EH (cell line): Measurements from ENCODE around the gene FAM222A.

ENCODE experiments used
- DNase-seq: peaks from one replicate; pipeline ENCODE4 v3.0.0-alpha.2; 2015; ENCODE audit warnings: low read depth

FAM222A gene

DNA sequence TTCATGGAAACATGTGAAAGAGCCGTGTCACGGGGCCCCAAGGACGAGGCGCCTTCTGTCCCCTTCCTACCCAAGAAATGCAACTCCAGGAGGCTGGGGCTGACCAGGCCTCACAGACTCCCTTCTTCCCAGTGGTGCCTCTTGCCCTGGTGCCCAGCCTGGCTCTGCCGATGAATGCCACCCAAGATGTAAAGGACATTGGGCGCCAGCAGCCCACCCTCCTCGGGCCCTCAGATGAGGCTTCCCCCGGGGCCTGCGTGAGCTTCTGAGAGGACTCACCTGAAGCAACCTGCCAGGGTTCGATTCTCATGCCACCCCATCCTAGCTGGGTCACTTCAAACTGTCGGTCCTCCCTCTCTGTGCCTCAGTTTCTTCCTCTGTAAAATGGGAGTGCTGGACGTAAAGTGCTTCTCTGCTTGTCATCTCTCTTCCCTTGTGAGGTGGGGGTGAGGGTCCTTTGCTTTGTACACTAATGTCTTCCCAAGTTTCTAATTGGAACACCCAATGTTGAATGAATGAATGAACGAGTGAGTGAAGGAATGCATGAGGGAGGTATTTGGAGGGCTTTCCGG lies 10.8 kb downstream of the FAM222A start:
- DNase-seq: no peak

DNA sequence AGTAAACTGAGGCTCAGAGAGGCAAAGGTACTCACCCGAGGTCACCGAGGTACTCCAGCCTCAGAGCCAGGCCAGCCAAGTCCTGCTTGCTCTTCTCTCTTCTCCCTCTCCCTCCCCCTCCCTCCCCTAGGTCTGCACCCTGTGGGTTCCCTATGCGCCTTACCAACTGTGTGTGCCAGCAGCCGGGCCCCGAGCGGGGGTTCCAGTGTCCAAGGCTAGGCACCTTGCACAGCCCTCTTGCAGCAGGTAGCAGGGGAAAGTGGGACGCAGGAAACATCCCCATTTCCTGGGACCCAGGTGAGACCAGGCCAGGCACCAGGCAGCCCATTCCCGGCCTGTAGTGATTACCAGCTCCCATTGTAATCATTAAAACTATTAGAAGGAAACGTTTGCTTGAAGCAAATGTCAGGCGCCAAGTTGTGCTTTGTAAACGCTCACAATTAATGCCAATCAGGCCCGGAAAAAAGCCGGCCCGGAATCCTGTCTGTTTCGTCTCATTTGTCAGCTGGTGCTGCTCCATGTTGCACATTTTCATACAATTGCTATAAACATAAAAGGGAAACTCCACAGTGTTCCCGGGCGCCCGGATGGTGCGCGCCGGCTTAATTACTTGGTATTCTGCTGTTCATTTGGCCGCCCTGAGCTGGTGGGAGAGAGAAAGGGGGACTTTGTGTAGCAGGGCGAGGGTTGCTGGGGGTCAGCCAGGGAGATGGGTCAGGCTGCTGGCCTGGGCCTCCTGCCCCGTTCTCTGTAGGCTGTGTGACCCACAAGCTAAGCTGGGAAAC lies 11.9 kb downstream of the FAM222A start:
- DNase-seq: no peak

DNA sequence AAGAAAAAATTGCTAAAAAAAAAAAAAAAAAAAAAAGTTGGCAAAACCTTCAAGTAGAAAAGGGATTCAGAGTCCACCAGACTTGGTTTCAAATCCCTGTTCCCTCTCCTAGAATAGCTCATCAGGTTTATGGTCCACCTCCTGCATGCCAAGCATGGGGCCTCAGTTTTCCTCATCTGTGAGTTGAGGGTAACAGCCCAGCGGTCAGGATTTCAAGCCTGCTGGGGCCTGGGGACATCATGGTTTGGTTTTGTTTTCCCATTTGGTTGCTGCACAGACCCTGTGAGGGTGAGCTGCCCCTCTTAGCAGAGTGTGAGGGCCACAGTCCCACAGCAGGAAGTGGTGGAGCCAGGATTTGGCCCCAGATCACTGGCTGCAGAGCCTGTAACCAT lies 12.5 kb downstream of the FAM222A start:
- no peak for DNase-seq

GRCh38 chr12:109726511-109727038 lies 12.9 kb downstream of the FAM222A start:
- DNase-seq: no peak

- no peak for DNase-seq
These were observed 13.6 kb downstream of the FAM222A start for GRCh38 chr12:109727039-109727723.

DNA sequence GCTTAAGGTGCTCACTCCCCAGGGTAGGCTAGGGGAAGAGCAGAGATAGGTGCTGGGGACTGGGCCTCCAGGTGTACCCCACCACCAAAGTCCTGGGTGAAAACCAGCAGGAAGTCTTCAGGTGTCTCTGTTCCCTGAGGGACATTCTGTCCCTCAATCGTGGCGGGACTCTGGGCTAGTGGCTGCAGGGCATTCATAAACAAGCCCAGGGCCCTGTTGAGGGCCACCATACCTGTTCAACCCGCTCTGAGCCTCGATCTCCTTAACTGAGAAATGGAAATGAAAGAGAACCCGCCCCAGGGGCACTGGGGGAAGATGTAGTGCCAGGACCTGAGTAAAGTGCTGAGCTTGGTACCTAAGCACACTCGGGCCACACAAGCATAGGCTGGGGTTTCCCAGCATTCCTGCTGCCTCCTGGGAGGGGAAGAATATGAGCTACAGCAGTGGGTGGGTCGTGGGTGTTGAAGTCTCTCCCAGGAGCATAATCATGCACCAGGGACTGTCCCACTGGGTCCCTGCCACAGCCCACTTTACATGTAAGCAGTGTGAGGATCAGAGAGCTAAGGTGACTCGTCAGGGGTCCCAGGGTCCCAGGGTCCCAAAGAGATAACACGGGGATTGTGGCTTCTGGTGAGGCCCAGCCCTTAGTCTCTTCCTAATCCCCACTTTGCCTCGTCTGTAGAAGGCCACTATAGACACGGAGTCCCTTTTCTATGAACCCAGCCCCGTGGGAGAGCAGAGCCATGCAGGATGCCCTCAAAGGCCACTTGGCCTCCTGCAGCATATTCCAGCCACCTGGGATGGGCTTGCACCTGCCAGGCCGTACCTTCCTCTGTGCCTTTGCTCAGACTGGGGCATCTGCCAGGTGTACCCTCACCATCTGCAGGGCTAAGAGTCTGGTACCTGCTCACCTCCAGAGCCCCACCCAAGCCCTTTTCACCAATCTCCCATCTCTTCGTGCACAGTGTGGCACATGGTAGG lies 14.4 kb downstream of the FAM222A start:
- DNase-seq: no peak

- no peak for DNase-seq
These were observed 15.3 kb downstream of the FAM222A start for GRCh38 chr12:109728921-109729320.

GRCh38 chr12:109729371-109729781 lies 15.8 kb downstream of the FAM222A start:
- no peak for DNase-seq

DNA sequence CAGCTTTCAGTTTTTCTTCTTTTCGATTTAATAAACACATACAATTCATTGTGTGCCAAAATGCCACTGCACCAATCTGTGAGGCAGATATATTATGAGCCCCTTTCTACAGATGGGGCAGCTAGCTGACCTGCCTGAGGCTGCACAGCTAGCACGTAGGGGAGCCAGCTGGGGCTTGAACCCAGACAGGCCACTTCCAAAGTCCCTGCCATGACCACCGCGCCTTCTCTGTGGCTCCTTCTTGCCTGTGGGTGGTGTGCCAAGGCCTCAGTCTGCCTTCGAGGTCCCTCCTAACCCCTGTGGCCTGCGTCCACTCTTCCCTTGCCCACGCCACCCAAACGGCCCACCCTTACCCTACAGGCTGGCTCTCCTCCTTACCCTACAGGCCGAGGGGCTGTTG lies 16.2 kb downstream of the FAM222A start:
- no peak for DNase-seq

DNA sequence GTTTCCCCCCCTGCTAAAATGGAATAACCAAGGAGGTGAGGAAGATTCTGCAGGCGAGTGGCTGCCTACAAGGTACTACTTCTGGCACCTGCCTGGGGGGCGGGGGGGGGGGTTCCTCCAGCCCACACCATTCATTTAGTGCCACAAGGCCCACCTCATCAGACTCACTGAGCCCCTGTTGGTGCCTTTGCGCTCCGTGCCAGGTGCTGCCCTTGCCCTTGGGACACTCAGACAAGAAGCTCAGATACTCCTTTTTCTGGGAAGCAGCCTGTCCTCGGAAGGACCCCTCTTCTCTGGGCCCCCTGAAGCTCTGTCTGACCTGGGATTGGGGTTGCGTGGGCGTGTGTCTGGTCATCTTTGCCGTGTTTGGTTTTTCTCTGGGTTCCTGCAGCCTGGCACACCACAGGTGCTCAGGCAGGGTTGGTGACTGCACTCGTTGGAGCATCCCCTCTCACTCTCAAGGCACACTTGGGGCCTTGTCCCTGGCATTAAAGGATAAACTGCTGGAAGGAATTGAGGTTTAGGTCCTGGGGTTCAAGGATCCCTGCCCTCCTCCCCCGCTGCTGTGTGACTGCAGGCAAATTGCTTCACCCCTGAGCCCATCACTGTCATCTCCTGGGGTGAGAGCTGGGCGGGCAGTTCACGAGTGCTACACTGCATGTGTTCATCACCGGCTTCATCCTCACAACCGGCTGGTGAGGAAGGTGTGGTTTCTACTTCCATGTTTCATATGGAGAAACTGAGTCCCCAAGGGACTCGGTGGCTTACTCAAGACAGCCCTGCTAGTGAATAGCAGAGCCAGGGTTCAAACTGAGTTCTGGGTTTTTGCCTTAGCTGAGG lies 16.9 kb downstream of the FAM222A start:
- DNase-seq: no peak

- DNase-seq: no peak
These were observed 17.7 kb downstream of the FAM222A start for GRCh38 chr12:109731231-109731731.

- no peak for DNase-seq
These were observed 18.2 kb downstream of the FAM222A start for GRCh38 chr12:109731806-109732205.

- DNase-seq: no peak
These were observed 19.0 kb downstream of the FAM222A start for GRCh38 chr12:109732321-109733305.

- no peak for DNase-seq
These were observed 20.8 kb downstream of the FAM222A start for GRCh38 chr12:109734219-109735000.

GRCh38 chr12:109735051-109735521 lies 21.5 kb downstream of the FAM222A start:
- DNase-seq: no peak

GRCh38 chr12:109735825-109736551 lies 22.4 kb downstream of the FAM222A start:
- DNase-seq: no peak

DNA sequence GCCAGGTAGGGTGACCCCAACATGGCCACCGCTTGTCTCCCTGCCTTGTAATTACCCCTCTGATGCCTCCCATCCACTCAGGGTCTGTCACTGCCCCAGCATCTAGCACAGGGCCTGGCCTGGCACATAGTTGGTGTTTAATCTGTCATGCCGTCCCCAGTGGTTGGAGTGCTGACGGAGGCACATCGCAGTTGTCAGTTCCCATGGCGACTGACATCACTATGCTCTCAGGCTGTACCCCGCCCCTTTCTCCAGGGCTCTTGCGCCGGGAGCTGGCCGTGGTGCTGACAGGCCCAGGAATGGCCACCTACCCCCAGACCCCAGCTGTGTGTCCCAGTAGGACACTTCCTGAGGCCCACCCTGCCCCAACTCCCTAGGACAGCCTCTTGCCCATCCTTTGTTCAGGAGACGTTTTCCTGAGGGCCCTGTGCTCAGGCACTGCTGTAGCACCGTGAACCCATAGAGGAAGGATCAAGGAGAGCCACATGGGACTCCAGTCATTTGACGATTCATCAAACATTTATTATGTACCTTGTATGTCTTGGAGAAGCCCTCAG lies 23.0 kb downstream of the FAM222A start:
- peak; percentile 71 for DNase-seq
